Natural killer cell (primary cell): ENCODE data around the gene ASPM. TPM values are rescaled to one million over a fixed set of nuclear protein-coding genes. Genes with fewer than 3 reads are reported as not detected.
A peak's percentile ranks its signal among the peaks of the same experiment; 100 is the strongest.

Source experiments
- ATAC-seq, 3 donors: fragments of 150-1000 bp in 2 of 3; fragments of 200-7000 bp in 1 of 3; cut with Tn5 transposase; 1 replicate in 1 of 3; 2 replicates in 2 of 3; pipeline ENCODE4 v1.10.0; 2021; ENCODE audit warnings: mild to moderate bottlenecking in 2 of 3, moderate library complexity in 2 of 3
- DNase-seq, 2 donors: peaks; one replicate each; pipeline versions ENCODE4 v3.0.0 to v3.0.0-alpha.2; 2013 to 2021; ENCODE audit warnings: mixed read lengths in 1 of 2
- H3K27ac ChIP-seq: one replicate; pipeline ENCODE4 v1.5.1; 2013; ENCODE audit warnings: mild to moderate bottlenecking, low read length
- H3K27me3 ChIP-seq: one replicate; pipeline ENCODE4 v1.6.1; 2013; ENCODE audit warnings: low read length; ENCODE audit not compliant: control insufficient read depth, insufficient read depth
- H3K36me3 ChIP-seq: one replicate; pipeline ENCODE4 v1.6.1; 2013; ENCODE audit warnings: low read length; ENCODE audit not compliant: control insufficient read depth, insufficient read depth
- H3K4me1 ChIP-seq: one replicate; pipeline ENCODE4 v1.6.1; 2013; ENCODE audit warnings: low read length; ENCODE audit not compliant: control insufficient read depth, insufficient read depth
- H3K4me3 ChIP-seq: one replicate; pipeline ENCODE4 v1.5.1; 2013; ENCODE audit warnings: low read length
- H3K9me3 ChIP-seq: one replicate; pipeline ENCODE4 v1.6.1; 2013; ENCODE audit warnings: low read length; ENCODE audit not compliant: control insufficient read depth, insufficient read depth
- H3K27ac Mint-ChIP-seq, 2 donors: one replicate each; pipeline ENCODE4 v1.8.0; 2022; ENCODE audit warnings: mild to moderate bottlenecking in 2 of 2, mixed read lengths in 2 of 2, moderate library complexity in 1 of 2
- H3K27me3 Mint-ChIP-seq, 2 donors: one replicate each; pipeline ENCODE4 v1.8.0; 2022; ENCODE audit warnings: low read depth in 2 of 2, mixed read lengths in 2 of 2
- H3K36me3 Mint-ChIP-seq: one replicate; pipeline ENCODE4 v1.8.0; 2022; ENCODE audit warnings: mixed read lengths
- H3K4me1 Mint-ChIP-seq, 2 donors: one replicate each; pipeline ENCODE4 v1.8.0; 2022; ENCODE audit warnings: mixed read lengths in 2 of 2
- H3K4me3 Mint-ChIP-seq: one replicate; pipeline ENCODE4 v1.8.0; 2022; ENCODE audit warnings: mild to moderate bottlenecking, moderate library complexity, mixed read lengths
- H3K9me3 Mint-ChIP-seq, 2 donors: one replicate each; pipeline ENCODE4 v1.8.0; 2022; ENCODE audit warnings: mixed read lengths in 2 of 2
- CTCF ChIP-seq: fragments of 200-600 bp; IDR thresholded peaks from one replicate; pipeline ENCODE4 v1.8.0; 2022; ENCODE audit warnings: antibody characterized with exemption
- WGBS: methylation state at CpG from one replicate; pipeline ENCODE4 v1.1.7; 2013; ENCODE audit warnings: missing lambda C conversion rate; ENCODE audit not compliant: insufficient coverage; 5-methylcytosine and 5-hydroxymethylcytosine counted together
- intact Hi-C: fragments of 100-400 bp; cut with micrococcal nuclease; formaldehyde crosslinking; loops from one replicate; pipeline ENCODE4 v1.14.2; 2022
- total RNA-seq, 4 donors: library from RNA; stranded (reverse); fragments of 120-200 nt in 1 of 4; gene quantifications; one replicate each; pipeline versions ENCODE4 v1.2.3 to v1.2.4, GENCODE V29; 2013 to 2022

ASPM gene
- total RNA-seq, 3 donors from 2014 or later (not counting 1 experiment from before 2014, with no cell fraction given), result 0.73 to 1.9 (median 1.1) TPM

- no peaks in the 10 kb centered on the region for H3K9me3 Mint-ChIP-seq
- ATAC-seq (no peak), DNase-seq (no peak)
- no peaks in the 10 kb centered on the region for H3K27me3 Mint-ChIP-seq
- H3K36me3 ChIP-seq, result no peaks in the 10 kb centered on the region
- 100% methylated on average over 1 of the region's 1 CpG for WGBS
- no peak overlapping the region for H3K27ac ChIP-seq
- no peaks in the 10 kb centered on the region for H3K4me1 Mint-ChIP-seq
- H3K4me1 ChIP-seq, result no peaks in the 10 kb centered on the region
- H3K4me3 Mint-ChIP-seq, result no peak overlapping the region
- H3K27me3 ChIP-seq, result no peaks in the 10 kb centered on the region
- H3K27ac Mint-ChIP-seq, result no peak overlapping the region
- no peak overlapping the region for H3K4me3 ChIP-seq
- H3K9me3 ChIP-seq, result no peaks in the 10 kb centered on the region
- H3K36me3 Mint-ChIP-seq, result no peaks in the 10 kb centered on the region
- intact Hi-C loops, result no loop called here
- no peak for TF ChIP-seq CTCF
Observed at GRCh38 chr1:197106869-197107268, 39.6 kb downstream of the ASPM start.

- Histone ChIP-seq H3K4me3 (no peak overlapping the region), H3K27me3 (no peaks in the 10 kb centered on the region), H3K36me3 (no peaks in the 10 kb centered on the region), H3K27ac (no peak overlapping the region), H3K4me1 (no peaks in the 10 kb centered on the region), H3K9me3 (no peaks in the 10 kb centered on the region)
- no peak for TF ChIP-seq CTCF
- intact Hi-C loops, result no loop called here
- DNase-seq, result no peak
- Mint-ChIP-seq H3K27ac (no peak overlapping the region), H3K4me3 (no peak overlapping the region), H3K4me1 (peaks cover 13% of the 10 kb centered on the region in 2 donors), H3K27me3 (no peaks in the 10 kb centered on the region), H3K36me3 (no peaks in the 10 kb centered on the region), H3K9me3 (no peaks in the 10 kb centered on the region)
- no peak for ATAC-seq
- WGBS, result 99% methylated on average over 4 of the region's 5 CpGs
Observed at GRCh38 chr1:197103300-197103699, 43.2 kb downstream of the ASPM start.

GRCh38 chr1:197101978-197102377, 44.5 kb downstream of the ASPM start:
- Mint-ChIP-seq H3K4me3 (no peak overlapping the region), H3K9me3 (no peaks in the 10 kb centered on the region), H3K27me3 (no peaks in the 10 kb centered on the region), H3K4me1 (peaks cover 13% of the 10 kb centered on the region in 2 donors), H3K36me3 (no peaks in the 10 kb centered on the region), H3K27ac (no peak overlapping the region)
- Histone ChIP-seq H3K4me3 (no peak overlapping the region), H3K4me1 (no peaks in the 10 kb centered on the region), H3K27ac (no peak overlapping the region), H3K36me3 (no peaks in the 10 kb centered on the region), H3K27me3 (no peaks in the 10 kb centered on the region), H3K9me3 (no peaks in the 10 kb centered on the region)
- no peak for TF ChIP-seq CTCF
- no peak for ATAC-seq
- WGBS, result 86% methylated on average over 2 of the region's 3 CpGs
- no peak for DNase-seq
- intact Hi-C loops, result no loop called here

- H3K4me1 Mint-ChIP-seq, result peaks cover 13% of the 10 kb centered on the region in 2 donors
- Histone ChIP-seq H3K4me3 (no peak overlapping the region), H3K9me3 (no peaks in the 10 kb centered on the region), H3K4me1 (no peaks in the 10 kb centered on the region), H3K27ac (no peak overlapping the region), H3K36me3 (no peaks in the 10 kb centered on the region), H3K27me3 (no peaks in the 10 kb centered on the region)
- ATAC-seq (no peak), DNase-seq (peak in 1 of 2 donors; percentile 10)
- 93% methylated on average over 3 of the region's 3 CpGs for WGBS
- peak overlapping the region in 1 of 2 donors; percentile 50 for H3K27ac Mint-ChIP-seq
- H3K4me3 Mint-ChIP-seq, result no peak overlapping the region
- no peak for TF ChIP-seq CTCF
- intact Hi-C loops, result no loop called here
- no peaks in the 10 kb centered on the region for H3K9me3 Mint-ChIP-seq
- H3K27me3 Mint-ChIP-seq, result no peaks in the 10 kb centered on the region
- no peaks in the 10 kb centered on the region for H3K36me3 Mint-ChIP-seq
Observed at GRCh38 chr1:197100677-197101076, 45.8 kb downstream of the ASPM start.
